ENCODE measurements around the gene GLI1.
A peak's percentile ranks its signal among the peaks of the same experiment; 100 is the strongest.
"Not testable (repeated sequence)": the region's sequence is repeated elsewhere in the genome, so short reads cannot be mapped to it uniquely, and the experiment has no call there.

Gene GLI1

DNA sequence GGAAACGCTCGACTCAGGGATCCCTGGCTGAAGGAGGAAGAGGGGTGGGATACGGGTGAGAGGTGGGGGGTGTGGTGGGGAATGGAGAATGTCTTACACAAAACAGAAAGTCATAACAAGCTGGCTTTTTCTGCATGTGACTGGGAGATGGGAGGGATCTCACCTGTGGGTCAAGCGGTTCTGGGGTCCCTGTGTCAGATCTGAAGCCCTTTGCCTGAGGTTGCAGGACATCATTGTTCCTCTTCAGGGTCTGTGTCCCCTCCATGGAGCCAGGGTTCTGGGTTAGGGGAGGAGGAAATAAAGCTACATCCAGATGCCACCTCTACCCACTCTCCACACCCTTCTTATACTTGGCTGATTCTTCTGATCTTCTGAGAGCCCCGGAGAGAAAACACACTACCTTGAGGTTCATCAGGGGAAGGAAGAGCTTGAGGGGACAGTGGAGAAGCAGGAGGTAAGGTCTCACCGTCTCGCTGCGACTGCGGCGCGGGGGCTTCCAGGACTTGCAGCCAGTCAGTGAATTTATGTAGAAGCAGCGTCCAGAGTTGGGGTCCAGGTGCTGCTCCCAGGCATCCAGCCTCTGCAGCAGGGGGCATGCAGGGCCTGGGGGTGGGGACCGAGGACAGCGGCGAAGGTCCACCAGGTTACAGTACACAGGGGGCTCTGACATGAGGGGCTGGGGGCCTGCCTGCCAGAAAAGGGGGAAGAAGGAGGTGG is 17.6 kb downstream of the GLI1 start:
- DNase-seq, result no peak

DNA sequence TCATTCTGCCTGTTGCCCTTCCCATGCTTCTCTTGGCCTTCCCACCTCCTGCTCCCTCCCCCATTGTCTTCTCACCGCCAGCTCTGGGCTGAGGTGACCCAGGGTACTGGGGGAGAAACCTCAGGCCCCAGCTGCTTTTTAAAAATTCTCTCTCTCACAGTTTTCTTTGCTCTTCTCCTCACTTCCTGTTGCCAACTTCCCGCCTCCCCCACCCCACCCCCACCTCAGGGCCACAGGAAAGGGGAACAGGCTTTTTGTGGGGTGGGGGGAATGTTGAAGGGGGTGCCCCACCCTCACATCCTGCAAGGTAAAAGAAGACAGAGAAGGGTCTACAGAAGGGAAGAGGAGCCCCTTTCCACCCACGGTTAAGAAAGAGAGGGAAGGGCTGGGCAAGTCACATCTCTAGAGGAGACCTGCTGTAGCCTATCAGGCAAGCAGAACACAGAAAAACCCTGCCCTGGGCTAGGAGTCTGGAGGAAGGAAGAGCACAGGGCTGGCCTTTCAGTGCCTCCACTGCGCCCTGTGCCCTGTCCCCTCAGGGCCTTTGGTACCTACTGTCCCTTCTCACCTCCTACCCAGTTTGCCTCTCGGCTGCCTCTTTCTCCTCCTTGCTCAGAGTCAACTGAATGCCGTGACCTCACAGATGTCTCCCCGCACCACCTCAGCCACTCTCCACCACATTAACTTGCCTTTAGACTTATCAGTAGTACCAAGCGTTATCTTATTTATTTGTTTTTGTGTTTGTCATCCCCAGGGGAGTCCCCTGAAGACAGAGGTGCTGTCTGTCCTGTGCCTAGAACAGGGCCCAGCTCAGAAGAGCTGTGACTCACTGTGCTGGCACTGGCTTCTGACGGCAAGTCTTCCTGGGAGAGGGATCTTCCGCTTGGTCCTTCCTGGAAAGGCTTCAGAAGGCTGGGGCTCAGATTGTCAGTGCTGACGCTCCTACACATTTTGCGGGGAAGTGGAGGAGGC is 18.4 kb downstream of the GLI1 start:
- no peak for DNase-seq

DNA sequence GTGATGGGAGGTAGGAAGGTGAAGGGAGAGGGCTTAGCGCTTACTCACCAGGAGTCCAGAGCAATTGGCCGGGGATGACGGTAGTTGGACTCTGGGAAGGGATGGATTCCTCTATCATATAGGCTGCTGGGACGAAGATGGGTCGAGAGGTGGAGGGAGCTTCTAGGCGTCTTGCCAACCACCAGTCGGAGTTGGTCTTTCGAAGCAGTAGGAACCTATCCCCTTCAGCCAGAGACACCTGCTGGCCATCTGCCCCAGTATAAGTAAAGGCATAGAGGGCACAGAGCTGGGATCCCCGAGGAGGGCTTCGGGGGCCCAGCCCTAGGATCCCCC is 19.4 kb downstream of the GLI1 start:
- no peak for DNase-seq

GRCh38 chr12:57479376-57480115 is 20.0 kb downstream of the GLI1 start, which contains the start of gene ARHGAP9:
Gene ARHGAP9, minus strand, starts transcription at chr12:57479866. Its CDS starts 460 bp downstream, at chr12:57479406.
- DNase-seq, result no peak

DNA sequence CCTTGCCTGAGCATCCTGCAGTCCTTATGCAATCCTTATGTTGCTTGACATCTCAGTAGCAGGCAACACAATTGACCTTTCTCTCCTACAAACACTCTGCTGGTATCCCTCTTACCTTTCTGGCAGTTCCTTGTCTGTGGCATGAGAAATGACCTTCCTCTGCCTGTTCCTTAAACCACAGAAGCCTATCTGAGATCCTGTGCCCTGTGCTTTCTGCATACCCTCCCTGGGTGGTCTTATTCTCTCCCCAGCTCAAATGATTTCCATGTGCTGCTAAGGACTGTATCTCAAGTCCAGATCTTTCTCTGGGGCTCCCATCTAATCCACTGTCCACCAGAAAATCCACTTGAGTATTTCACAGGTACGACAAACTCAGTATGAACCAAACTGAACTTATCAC is 22.1 kb downstream of the GLI1 start:
- no peak for DNase-seq

- peak; percentile 75 for DNase-seq
Measured at GRCh38 chr12:57483466-57483865, 23.9 kb downstream of the GLI1 start.

GRCh38 chr12:57485695-57486094 is 26.1 kb downstream of the GLI1 start:
- DNase-seq, result no peak

GRCh38 chr12:57487055-57487596 is 27.5 kb downstream of the GLI1 start:
- DNase-seq, result no peak

DNA sequence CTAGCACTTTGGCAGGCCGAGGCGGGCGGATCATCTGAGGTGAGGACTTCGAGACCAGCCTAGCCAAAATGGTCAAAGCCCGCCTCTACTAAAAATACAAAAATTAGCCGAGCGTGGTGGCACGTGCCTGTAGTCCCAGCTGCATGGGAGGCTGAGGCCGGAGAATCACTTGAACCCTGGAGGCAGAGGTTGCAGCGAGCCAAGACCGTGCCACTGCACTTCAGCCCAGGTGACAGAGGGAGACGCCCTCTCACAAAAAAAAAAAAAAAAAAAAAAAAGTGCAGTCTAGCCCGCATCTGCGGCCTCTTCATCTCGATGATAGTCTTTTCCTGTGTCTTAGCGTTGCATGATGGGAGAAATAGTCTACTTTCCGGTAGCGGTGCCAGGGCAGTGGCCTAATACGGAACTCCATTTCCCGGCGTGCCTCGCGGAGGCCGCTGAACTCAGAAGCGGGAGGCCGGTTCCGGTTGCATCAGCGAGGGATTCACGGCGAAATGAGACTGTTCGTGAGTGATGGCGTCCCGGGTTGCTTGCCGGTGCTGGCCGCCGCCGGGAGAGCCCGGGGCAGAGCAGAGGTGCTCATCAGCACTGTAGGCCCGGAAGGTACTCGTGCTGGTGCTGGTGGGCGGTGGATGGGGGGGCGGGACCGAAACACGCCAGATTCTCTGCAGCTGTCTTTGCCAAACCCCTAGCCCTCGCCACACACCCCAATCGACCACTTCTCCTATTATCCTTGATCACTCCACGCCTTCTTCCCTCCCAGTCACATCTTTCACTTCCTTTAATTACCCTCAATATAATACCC is 28.2 kb downstream of the GLI1 start, which contains the start of gene MARS1:
MARS1 (plus strand) TSS at position 472 of the 805 bp plus-strand sequence; CDS start at position 495, 23 bp downstream.
- DNase-seq, result peak; percentile 96

DNA sequence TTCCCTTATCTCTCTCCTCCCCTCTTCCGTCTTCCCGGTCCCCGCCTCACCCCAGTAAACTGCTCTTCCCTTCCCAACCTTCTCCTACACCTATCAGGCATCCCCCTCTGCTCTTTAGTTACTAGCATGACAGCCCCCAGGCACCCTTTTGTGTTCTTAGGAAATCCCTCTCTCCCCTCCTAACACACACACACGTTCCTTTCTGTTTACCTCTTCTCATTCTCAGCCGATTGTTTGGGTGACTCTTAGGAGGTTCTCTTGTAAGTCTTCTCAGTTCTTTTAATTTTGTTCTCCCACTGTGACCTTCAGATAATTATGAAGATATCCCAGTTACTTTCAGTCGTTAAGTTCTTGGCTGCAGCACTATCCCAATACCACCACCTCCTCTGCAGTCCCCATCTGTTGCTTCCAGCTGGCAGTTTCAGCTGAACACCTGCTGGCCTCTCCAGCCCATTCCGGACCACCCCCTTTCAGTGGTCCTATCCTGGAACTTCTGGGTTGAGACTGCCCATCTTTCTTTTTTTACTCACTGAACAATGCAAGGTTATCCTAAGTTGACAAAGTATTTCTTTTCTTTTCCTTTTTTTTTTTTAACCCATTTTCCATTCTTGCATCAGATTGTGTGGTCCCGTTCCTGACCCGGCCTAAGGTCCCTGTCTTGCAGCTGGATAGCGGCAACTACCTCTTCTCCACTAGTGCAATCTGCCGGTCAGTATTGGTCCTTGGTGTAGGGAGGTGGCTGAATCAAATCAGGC is 29.0 kb downstream of the GLI1 start:
- DNase-seq, result no peak

- DNase-seq, result peak; percentile 32
Measured at GRCh38 chr12:57489157-57489641, 29.6 kb downstream of the GLI1 start.

DNA sequence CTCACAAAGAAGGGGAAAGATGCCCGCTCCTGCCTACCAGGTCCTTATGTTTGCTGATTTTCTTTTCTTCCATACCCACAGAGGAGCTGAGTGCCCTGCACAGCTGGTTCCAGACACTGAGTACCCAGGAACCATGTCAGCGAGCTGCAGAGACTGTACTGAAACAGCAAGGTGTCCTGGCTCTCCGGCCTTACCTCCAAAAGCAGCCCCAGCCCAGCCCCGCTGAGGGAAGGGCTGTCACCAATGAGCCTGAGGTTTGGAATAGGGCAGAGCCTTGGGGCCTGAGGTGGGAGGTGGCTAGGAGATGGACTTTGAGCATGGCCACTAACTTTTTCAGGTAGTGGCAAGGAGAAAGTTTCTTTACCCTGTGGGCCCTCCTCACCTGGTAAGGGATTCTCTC is 30.5 kb downstream of the GLI1 start:
- DNase-seq, result no peak

- DNase-seq, result no peak
Measured at GRCh38 chr12:57491393-57492280, 32.1 kb downstream of the GLI1 start.

GRCh38 chr12:57495051-57495701 is 35.6 kb downstream of the GLI1 start:
- not testable (repeated sequence) for DNase-seq

GRCh38 chr12:57496822-57497221 is 37.2 kb downstream of the GLI1 start:
- DNase-seq, result no peak

DNA sequence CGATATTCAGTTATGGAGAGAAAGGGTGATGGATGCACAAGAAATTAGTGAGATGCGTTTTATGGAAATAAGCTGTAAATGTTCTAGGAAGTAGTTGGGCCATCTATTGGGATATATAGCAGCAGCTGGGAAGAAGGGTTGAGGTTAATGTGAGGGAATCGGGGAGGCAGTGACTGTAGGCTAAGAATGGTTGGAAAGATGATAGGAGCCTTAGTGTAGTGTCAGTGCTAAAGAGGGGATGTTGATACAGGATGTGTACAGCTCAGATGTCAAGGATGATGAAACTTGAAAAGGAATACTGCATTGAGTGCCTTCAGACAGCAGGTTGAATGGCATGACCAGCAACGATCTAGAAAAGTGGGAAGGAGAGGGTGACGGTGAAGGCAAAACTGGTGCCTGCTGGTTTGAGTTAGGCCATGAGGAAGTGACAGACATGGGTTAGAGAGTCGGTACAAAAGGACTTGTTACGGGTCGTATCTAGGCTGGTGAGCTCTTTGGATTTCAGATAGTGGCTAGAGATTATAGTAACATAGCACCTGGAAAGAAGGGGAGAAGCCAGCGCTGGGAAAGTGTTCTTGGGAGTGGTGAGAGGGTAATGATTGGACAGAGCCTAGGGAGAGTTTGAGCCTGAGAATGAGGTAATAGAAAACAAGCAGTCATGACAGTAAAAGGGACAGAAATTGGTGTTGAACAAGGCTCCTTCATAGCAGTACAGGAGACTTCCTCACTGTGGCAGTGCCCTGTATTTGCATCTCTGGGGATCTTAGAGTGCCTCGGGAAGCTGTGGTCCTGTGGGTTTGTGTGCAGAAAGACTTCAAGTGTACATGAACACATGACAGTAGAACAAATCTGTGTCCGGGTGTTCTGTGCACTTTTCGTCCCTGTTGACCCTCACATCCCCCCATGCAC is 37.9 kb downstream of the GLI1 start:
- no peak for DNase-seq

DNA sequence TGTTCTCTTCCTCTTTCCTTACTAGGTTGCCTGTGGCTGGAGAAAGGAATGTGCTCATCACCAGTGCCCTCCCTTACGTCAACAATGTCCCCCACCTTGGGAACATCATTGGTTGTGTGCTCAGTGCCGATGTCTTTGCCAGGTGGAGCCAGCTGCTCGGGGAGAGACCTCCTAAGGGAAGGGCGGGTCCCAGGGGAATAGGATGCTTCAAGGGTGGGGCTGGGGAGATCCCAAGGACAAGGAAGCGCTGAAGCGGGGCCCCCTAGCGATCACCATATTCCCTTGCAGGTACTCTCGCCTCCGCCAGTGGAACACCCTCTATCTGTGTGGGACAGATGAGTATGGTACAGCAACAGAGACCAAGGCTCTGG is 38.5 kb downstream of the GLI1 start:
- no peak for DNase-seq

DNA sequence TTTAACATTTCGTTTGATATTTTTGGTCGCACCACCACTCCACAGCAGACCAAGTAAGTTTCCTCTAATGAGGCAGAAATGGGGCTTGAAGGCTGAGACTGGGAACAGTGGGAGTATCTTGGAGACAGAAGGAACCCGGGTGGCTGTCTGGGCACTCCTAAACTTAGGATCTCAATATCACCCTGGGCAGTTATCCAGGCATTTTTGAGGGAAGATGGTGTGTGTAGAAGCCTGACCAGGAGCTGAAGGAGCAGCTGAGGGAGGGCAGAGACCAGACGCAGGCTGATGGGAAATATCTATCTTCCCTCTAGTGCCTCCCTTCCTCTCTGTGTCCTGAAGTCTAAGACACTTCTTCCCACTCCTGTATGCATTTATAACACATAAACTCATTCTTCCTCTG is 39.0 kb downstream of the GLI1 start:
- DNase-seq, result no peak

All from EL (cell line).